GM18861 (cell line): Measurements from ENCODE around the gene CCDC85C.

Experiments used
- ATAC-seq: cut with Tn5 transposase; IDR thresholded peaks from one replicate; pipeline ENCODE4 v1.9.1; 2021; ENCODE audit not compliant: unreplicated experiment

Gene CCDC85C

GRCh38 chr14:99514552-99515300 is 89.3 kb downstream of the CCDC85C start:
- ATAC-seq = no peak

DNA sequence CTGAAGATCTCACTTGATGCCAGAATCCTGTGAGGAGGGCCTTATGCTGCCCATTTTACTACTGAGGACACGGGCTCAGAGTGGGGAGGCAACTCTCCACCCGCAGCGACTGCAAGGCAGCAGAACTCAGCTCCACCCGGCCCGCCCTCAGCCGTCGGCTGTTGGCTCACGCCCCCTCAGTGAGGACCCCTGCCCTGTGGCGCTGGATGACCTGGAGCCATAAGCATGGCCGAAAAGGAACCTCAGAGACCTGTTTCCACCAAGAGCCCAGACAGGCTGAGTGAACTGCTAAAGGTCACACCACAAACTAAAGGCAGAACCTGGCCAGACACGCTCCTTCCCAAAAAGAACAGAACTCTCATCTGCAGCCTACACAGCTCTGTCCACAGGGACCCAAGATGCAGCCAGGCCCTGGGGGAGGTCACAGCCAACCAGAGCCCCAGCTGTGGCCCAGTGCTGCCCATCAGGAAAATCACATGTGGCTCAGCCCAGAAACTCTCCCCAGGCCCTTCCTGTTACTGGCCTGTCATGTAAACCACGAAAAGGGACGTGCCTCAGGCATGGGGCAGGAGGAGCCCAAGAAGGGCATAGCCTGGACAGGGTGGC is 90.0 kb downstream of the CCDC85C start:
- ATAC-seq = no peak

GRCh38 chr14:99513183-99513694 is 90.8 kb downstream of the CCDC85C start:
- ATAC-seq = no peak

- ATAC-seq = no peak
Observed at GRCh38 chr14:99512571-99513182, 91.3 kb downstream of the CCDC85C start.

DNA sequence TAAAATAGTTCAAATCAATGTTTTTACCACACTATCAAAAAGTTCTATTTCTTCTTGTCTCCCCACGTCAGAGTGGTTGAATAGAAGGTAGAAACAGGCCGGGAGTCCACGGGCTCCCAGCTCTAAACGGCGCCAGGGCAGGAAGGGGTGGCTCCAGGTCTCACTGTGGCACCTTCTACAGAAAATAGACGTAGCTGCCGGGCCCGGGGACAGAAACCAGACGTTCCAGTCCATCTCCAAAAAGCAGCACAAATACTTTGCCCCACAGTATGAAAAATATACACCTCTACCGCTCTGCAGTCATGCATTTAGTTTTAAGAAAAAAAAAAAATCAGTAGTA is 91.9 kb downstream of the CCDC85C start:
- ATAC-seq = no peak

- ATAC-seq = no peak
Observed at GRCh38 chr14:99511421-99512109, 92.4 kb downstream of the CCDC85C start.

DNA sequence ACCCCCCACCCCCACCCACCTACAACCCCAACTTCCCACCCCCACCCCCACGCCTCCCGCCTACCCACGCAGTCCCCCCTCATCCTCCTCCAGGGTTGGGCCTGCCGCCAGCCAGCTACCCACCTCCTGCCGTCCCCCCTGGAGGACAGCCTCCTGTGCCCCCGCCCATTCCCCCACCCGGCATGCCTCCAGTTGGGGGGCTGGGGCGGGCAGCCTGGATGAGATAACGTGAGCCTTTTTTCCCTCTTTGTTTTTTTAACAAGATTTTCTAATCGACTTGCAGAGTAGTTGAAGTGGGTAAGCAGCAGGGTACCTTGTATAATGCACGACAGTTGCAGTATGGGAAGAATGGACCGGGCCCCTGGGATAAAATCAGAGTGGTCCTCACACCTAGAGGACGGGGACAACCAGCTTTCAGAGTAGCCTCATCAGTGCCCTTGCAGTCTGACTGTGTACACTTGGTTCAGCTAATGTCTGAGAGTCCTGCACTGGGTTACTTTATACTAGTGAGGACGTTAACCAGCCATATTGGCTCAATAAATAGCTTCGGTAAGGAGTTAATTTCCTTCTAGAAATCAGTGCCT is 93.4 kb downstream of the CCDC85C start:
- no peak for ATAC-seq

GRCh38 chr14:99509871-99510555 is 94.0 kb downstream of the CCDC85C start:
- ATAC-seq = no peak

- no peak for ATAC-seq
Observed at GRCh38 chr14:99508896-99509629, 94.9 kb downstream of the CCDC85C start.

DNA sequence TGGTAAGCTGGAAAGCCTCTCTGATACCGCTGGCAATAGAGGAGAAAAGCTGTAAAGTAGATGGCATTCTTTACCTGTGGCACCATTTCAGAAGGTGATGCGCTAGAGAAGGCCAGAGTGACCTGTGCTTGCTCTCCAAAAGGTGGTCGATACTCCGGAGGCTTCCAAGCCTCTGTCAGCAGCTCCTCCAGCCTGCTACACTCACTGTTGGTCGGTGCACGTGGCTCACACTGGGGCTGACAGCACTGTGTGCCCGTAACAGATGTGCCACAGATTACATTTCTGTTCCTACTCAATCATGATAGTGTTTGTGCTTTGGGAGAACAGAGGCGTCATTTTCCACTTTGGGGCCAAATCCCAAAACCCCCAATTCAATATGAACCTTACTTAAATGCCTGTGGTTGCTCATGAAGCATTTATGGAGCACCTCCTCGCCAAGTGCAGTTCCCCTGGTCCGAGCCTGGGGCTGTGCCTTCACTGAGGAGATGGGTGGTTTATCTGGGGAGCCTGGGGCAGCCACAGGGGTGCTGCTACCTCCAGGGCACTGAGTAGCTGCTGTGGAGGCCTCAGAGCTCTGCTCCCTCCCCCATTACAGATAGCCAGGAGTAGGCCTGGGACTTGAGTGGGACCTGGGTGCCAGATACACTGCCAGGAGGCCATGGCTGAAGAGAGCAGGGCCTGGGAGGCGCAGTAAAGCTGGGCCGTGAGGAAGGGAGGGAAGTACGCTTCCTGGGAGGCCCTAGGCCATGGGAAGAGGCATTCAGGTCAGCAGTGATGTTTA is 96.0 kb downstream of the CCDC85C start:
- no peak for ATAC-seq

- ATAC-seq = no peak
Observed at GRCh38 chr14:99506276-99506675, 97.7 kb downstream of the CCDC85C start.

- no peak for ATAC-seq
Observed at GRCh38 chr14:99505089-99505488, 98.9 kb downstream of the CCDC85C start.

DNA sequence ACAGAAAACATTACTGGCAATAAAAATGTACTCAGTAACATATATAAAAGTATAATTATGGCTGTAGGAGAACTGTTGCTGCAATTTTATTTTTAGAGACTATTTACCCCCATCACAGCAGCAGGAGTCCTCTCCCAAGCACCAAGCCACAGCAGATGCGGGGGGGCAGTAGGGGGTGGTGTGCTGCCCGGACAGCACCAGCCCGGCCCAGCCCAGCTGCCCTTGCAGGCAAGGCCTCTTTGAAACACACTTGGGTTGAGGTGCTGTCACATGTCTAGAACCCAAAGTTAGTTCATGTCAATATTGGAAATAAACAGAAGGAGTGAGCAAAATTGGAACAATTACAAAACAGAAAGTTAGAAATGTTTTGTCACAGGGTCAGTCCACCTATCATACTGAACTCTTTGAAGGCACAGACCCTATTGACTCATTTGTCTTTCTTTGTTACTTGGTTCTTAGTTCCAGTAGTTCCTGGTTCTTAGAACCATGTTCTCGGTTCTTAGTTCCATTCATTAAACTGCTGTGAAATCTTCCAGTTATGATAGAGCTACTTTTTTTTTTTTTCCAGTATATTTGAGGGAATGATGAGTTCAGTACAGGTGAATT is 100.1 kb downstream of the CCDC85C start:
- no peak for ATAC-seq

- no peak for ATAC-seq
Observed at GRCh38 chr14:99502989-99503421, 101.0 kb downstream of the CCDC85C start.

- ATAC-seq = no peak
Observed at GRCh38 chr14:99497894-99498293, 106.1 kb downstream of the CCDC85C start.

DNA sequence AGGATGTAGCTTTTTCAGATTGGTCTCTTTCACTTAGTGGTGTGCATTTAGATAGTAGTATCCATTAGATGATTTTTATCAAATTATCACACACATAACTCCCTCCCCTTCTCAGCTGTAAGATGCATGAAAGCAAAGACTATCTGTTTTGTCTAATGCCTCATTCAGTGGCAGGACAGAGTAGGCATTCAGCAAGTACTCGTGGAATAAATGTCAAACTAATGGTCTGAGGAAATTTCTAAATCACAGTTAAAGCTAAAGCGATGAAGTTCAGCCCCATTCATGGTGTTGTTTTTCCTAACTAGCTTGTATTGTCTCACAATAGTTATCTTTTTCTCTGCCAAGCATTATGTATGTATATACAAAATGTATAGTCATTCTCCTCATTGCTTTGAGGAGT is 106.7 kb downstream of the CCDC85C start:
- ATAC-seq = no peak

- ATAC-seq = no peak
Observed at GRCh38 chr14:99484106-99484505, 119.9 kb downstream of the CCDC85C start.

GRCh38 chr14:99481745-99482099 is 122.3 kb downstream of the CCDC85C start:
- ATAC-seq = no peak
